Astrocyte (in vitro differentiated cells and primary cell): ENCODE measurements around the gene RAP1GAP. TPM values are rescaled to one million over a fixed set of nuclear protein-coding genes. Genes with fewer than 3 reads are reported as not detected.

Experiments
- DNase-seq: peaks from one replicate; pipeline ENCODE4 v3.0.0-alpha.2; 2010; ENCODE audit warnings: low read depth
- FAIRE-seq: peaks from 2 replicates; lab custom pipeline; 2011; peaks lifted over from hg19 to GRCh38; lab: Jason Lieb, UNC
- H2AFZ ChIP-seq: 2 replicates; pipeline ENCODE4 v1.6.0; 2012; ENCODE audit warnings: low read depth, low read length, inconsistent platforms
- H3K27ac ChIP-seq: 2 replicates; pipeline ENCODE4 v1.5.1; 2011; ENCODE audit warnings: low read depth, low read length, inconsistent platforms
- H3K27me3 ChIP-seq: 2 replicates; pipeline ENCODE4 v1.6.0; 2011; ENCODE audit warnings: low read length, inconsistent platforms; ENCODE audit not compliant: insufficient read depth
- H3K36me3 ChIP-seq: 2 replicates; pipeline ENCODE4 v1.5.1; 2011; ENCODE audit warnings: low read length, inconsistent platforms; ENCODE audit not compliant: insufficient read depth
- H3K4me1 ChIP-seq: 2 replicates; pipeline ENCODE4 v1.5.1; 2011; ENCODE audit warnings: low read length, inconsistent platforms; ENCODE audit not compliant: insufficient read depth
- H3K4me2 ChIP-seq: 2 replicates; pipeline ENCODE4 v1.6.0; 2012; ENCODE audit warnings: low read length, inconsistent platforms
- H3K4me3 ChIP-seq: 2 replicates; pipeline ENCODE4 v1.5.1; 2011; ENCODE audit warnings: low read depth, mild to moderate bottlenecking, low read length, inconsistent platforms; ENCODE audit not compliant: insufficient read depth
- H3K79me2 ChIP-seq: 2 replicates; pipeline ENCODE4 v1.6.0; 2012; ENCODE audit warnings: mild to moderate bottlenecking, low read length, inconsistent platforms; ENCODE audit not compliant: insufficient read depth
- H3K9ac ChIP-seq: 2 replicates; pipeline ENCODE4 v1.6.0; 2012; ENCODE audit warnings: mild to moderate bottlenecking, low read length, inconsistent platforms
- H3K9me3 ChIP-seq: 2 replicates; pipeline ENCODE4 v1.5.1; 2012; ENCODE audit warnings: low read depth, mild to moderate bottlenecking, low read length, inconsistent platforms; ENCODE audit not compliant: insufficient read depth
- H4K20me1 ChIP-seq: 2 replicates; pipeline ENCODE4 v1.6.0; 2012; ENCODE audit warnings: low read length, inconsistent platforms; ENCODE audit not compliant: insufficient read depth
- H3K27ac Mint-ChIP-seq: one replicate; pipeline ENCODE4 v1.8.0; 2021; ENCODE audit warnings: mild to moderate bottlenecking, mixed read lengths; ENCODE audit not compliant: unreplicated experiment
- H3K27me3 Mint-ChIP-seq: one replicate; pipeline ENCODE4 v1.8.0; 2021; ENCODE audit warnings: low read depth, mixed read lengths; ENCODE audit not compliant: unreplicated experiment
- H3K36me3 Mint-ChIP-seq: one replicate; pipeline ENCODE4 v1.8.0; 2021; ENCODE audit warnings: low read depth, mixed read lengths; ENCODE audit not compliant: unreplicated experiment
- H3K4me1 Mint-ChIP-seq: one replicate; pipeline ENCODE4 v1.8.0; 2021; ENCODE audit warnings: low read depth, mixed read lengths; ENCODE audit not compliant: unreplicated experiment
- H3K4me3 Mint-ChIP-seq: one replicate; pipeline ENCODE4 v1.8.0; 2021; ENCODE audit warnings: mild to moderate bottlenecking, moderate library complexity, mixed read lengths; ENCODE audit not compliant: unreplicated experiment
- H3K9me3 Mint-ChIP-seq: one replicate; pipeline ENCODE4 v1.8.0; 2021; ENCODE audit warnings: mild to moderate bottlenecking, mixed read lengths; ENCODE audit not compliant: unreplicated experiment
- CTCF ChIP-seq: IDR thresholded peaks from 2 replicates; pipeline ENCODE4 v1.5.1; 2011; ENCODE audit warnings: low read depth, mild to moderate bottlenecking, inconsistent platforms, low read length, moderate library complexity; ENCODE audit not compliant: insufficient read depth
- EZH2 ChIP-seq: IDR thresholded peaks from 2 replicates; pipeline ENCODE4 v1.6.1; 2012; ENCODE audit warnings: mild to moderate bottlenecking, low read length, inconsistent platforms; ENCODE audit not compliant: insufficient read depth
- total RNA-seq: library from RNA; stranded (reverse); gene quantifications from 2 replicates; pipeline ENCODE4 v1.2.1, GENCODE V29; 2021

RAP1GAP gene
- total RNA-seq, 1 donor from 2014 or later: 3.2 TPM

GRCh38 chr1:21607549-21608529, 61.3 kb downstream of the RAP1GAP start:
- Histone ChIP-seq H3K36me3 (no peaks in the 10 kb centered on the region), H2AFZ (no peak overlapping the region), H3K79me2 (no peaks in the 10 kb centered on the region), H4K20me1 (no peaks in the 10 kb centered on the region), H3K27ac (no peak overlapping the region), H3K4me1 (no peaks in the 10 kb centered on the region), H3K4me2 (peak overlapping the region; percentile 46), H3K4me3 (no peak overlapping the region), H3K9me3 (no peaks in the 10 kb centered on the region), H3K9ac (no peak overlapping the region), H3K27me3 (peaks cover 2% of the 10 kb centered on the region)
- FAIRE-seq (no peak), DNase-seq (peak; percentile 31)
- H3K27me3 Mint-ChIP-seq: peaks cover 29% of the 10 kb centered on the region
- no peak for TF ChIP-seq EZH2
- TF ChIP-seq CTCF: no peak
- peak overlapping the region; percentile 40 for H3K4me3 Mint-ChIP-seq
- H3K9me3 Mint-ChIP-seq: no peaks in the 10 kb centered on the region
- H3K4me1 Mint-ChIP-seq: peaks cover 5% of the 10 kb centered on the region
- H3K27ac Mint-ChIP-seq: peak overlapping the region; percentile 16
- peaks cover 3% of the 10 kb centered on the region for H3K36me3 Mint-ChIP-seq

DNA sequence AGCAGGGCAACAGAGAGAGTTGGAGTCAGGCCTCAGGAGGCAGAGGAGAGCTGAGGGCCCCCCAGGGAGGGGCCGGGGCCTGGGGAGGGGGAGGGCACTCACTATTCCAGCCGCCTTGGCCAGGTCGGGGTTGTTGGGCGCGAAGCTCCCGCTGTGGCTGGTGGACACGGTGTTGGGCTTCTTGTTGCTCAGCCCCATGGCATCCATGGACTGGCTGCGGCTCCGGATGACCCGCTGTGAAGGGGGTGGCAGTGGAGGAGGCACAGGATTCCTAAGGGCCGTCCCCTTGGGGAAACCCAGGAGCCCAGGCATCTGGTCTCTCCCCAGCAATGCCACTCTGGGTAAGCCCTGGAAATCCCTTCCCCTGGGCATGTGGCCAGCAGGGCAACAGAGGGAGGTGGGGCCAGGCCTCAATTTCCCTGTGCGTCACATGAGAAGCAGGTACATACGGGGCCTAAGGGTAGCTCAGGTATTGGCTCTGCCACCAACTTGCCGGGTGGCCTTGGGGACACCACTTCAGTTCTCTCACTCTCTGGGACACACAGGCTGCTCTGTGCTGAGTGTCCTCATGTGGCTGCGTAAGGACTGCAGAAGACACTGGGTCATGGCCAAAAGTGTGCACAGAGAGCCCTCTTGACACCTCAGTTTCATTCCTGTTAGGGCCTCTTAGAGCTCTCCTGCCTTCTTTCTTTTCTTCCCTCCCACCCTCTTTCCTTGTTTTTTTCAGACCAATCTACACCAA, 63.0 kb downstream of the RAP1GAP start:
- Histone ChIP-seq H3K4me1 (no peaks in the 10 kb centered on the region), H3K36me3 (no peaks in the 10 kb centered on the region), H4K20me1 (no peaks in the 10 kb centered on the region), H3K4me3 (no peak overlapping the region), H3K9me3 (no peaks in the 10 kb centered on the region), H3K79me2 (no peaks in the 10 kb centered on the region), H3K4me2 (no peak overlapping the region), H2AFZ (no peak overlapping the region), H3K27me3 (peaks cover under 1% of the 10 kb centered on the region), H3K9ac (no peak overlapping the region), H3K27ac (no peak overlapping the region)
- H3K27ac Mint-ChIP-seq: no peak overlapping the region
- no peaks in the 10 kb centered on the region for H3K9me3 Mint-ChIP-seq
- H3K27me3 Mint-ChIP-seq: peaks cover 23% of the 10 kb centered on the region
- TF ChIP-seq CTCF (no peak), EZH2 (no peak)
- H3K4me1 Mint-ChIP-seq: peaks cover 5% of the 10 kb centered on the region
- no peak for DNase-seq
- peaks cover 3% of the 10 kb centered on the region for H3K36me3 Mint-ChIP-seq
- no peak overlapping the region for H3K4me3 Mint-ChIP-seq
- FAIRE-seq: no peak
